Prostate gland (tissue), 2 donors: ENCODE measurements around the gene ZNRF1.

Source experiments
- POLR2A ChIP-seq: fragments of 450-650 bp; IDR thresholded peaks from one replicate; pipeline ENCODE4 v1.6.1; 2016; ENCODE audit warnings: antibody characterized with exemption, mild to moderate bottlenecking
- TF ChIP-seq, protein P1 (sequence below), 4 experiments: fragments of 200-600 bp in 2 of 4; fragments of 450-650 bp in 2 of 4; sonication (generic) in 2 of 4; IDR thresholded peaks; 1 replicate in 3 of 4; 2 replicates in 1 of 4; pipeline ENCODE4 v1.5.1; 2016 to 2019; ENCODE audit warnings: antibody characterized with exemption in 4 of 4, mild to moderate bottlenecking in 2 of 4, moderate library complexity in 2 of 4

GRCh38 chr16:75093598-75094540 is 95.0 kb downstream of the ZNRF1 start:
- TF ChIP-seq, protein P1, sequence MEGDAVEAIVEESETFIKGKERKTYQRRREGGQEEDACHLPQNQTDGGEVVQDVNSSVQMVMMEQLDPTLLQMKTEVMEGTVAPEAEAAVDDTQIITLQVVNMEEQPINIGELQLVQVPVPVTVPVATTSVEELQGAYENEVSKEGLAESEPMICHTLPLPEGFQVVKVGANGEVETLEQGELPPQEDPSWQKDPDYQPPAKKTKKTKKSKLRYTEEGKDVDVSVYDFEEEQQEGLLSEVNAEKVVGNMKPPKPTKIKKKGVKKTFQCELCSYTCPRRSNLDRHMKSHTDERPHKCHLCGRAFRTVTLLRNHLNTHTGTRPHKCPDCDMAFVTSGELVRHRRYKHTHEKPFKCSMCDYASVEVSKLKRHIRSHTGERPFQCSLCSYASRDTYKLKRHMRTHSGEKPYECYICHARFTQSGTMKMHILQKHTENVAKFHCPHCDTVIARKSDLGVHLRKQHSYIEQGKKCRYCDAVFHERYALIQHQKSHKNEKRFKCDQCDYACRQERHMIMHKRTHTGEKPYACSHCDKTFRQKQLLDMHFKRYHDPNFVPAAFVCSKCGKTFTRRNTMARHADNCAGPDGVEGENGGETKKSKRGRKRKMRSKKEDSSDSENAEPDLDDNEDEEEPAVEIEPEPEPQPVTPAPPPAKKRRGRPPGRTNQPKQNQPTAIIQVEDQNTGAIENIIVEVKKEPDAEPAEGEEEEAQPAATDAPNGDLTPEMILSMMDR (IDR thresholded peaks at IDR 0.05) = no peak
- TF ChIP-seq POLR2A = no peak
